Tibial nerve (tissue), 4 donors: ENCODE measurements around the gene PRM3. TPM values are rescaled to one million over a fixed set of nuclear protein-coding genes. Genes with fewer than 3 reads are reported as not detected.

Experiments
- DNase-seq, 2 donors: peaks; one replicate each; pipeline ENCODE4 v3.0.0-alpha.2; 2019; ENCODE audit warnings: low spot score in 2 of 2
- H3K27ac ChIP-seq, 4 donors: fragments of 200-600 bp; sonication (generic) in 3 of 4; one replicate each; pipeline ENCODE4 v1.5.1; 2017 to 2019; ENCODE audit warnings: mild to moderate bottlenecking in 1 of 4
- H3K27me3 ChIP-seq, 2 donors: fragments of 200-600 bp; sonication (generic) in 1 of 2; one replicate each; pipeline versions ENCODE4 v1.5.1 to v1.6.0; 2017 to 2019
- H3K36me3 ChIP-seq, 3 donors: fragments of 200-600 bp; sonication (generic); one replicate each; pipeline ENCODE4 v1.5.1; 2018 to 2019
- H3K4me1 ChIP-seq, 4 donors: fragments of 200-600 bp; sonication (generic) in 3 of 4; one replicate each; pipeline ENCODE4 v1.5.1; 2017 to 2019
- H3K4me3 ChIP-seq, 4 donors: fragments of 200-600 bp; sonication (generic) in 3 of 4; one replicate each; pipeline ENCODE4 v1.5.1; 2017 to 2019; ENCODE audit warnings: mild to moderate bottlenecking in 1 of 4, moderate library complexity in 1 of 4
- H3K9me3 ChIP-seq, 4 donors: fragments of 200-600 bp; sonication (generic) in 3 of 4; one replicate each; pipeline ENCODE4 v1.5.1; 2017 to 2019
- EP300 ChIP-seq, 2 donors: sonication (generic); formaldehyde crosslinking; IDR thresholded peaks; one replicate each; pipeline ENCODE4 v1.6.1; 2017; ENCODE audit warnings: antibody characterized with exemption in 2 of 2, mild to moderate bottlenecking in 1 of 2
- POLR2A ChIP-seq, 2 donors: fragments of 450-650 bp; IDR thresholded peaks; one replicate each; pipeline ENCODE4 v1.6.1; 2017; ENCODE audit warnings: antibody characterized with exemption in 2 of 2, mild to moderate bottlenecking in 2 of 2, moderate library complexity in 2 of 2
- WGBS, 2 donors: methylation state at CpG; one replicate each; pipeline ENCODE4 v1.1.5; 2018; 5-methylcytosine and 5-hydroxymethylcytosine counted together
- total RNA-seq, 4 donors: library from RNA; depleted of rRNA; stranded (reverse); fragments of >200 nt; gene quantifications; one replicate each; pipeline ENCODE4 v1.1.0, GENCODE V29; 2016
- TF ChIP-seq, protein P1 (sequence below), 5 experiments: fragments of 200-600 bp in 3 of 5; fragments of 450-650 bp in 2 of 5; sonication (generic) in 3 of 5; IDR thresholded peaks; one replicate each; pipeline ENCODE4 v1.5.1; 2016 to 2019; ENCODE audit warnings: antibody characterized with exemption in 5 of 5, mild to moderate bottlenecking in 3 of 5, moderate library complexity in 2 of 5

Gene PRM3
- total RNA-seq, 4 donors from 2014 or later, result not detected

DNA sequence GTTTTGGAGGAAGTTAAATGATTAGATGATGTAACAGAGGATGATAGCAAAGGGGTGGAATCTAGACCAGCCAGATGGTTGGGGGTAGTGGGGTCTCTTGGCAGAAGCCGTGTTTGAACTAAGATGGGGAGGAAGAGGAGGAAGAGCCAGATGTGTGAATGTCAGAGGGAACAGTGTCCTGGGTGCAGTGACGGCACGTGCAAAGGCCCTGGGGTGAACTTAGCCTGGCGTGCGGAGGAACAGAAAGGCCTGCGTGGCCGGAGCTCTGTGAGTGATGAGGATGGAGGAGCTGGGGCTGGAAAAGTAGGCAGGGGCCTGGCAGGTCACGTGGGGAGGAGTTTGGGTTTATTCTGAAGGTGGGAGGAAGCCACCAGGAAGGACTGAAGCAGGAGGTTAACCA, 45.4 kb upstream of the PRM3 start:
- TF ChIP-seq, protein P1, sequence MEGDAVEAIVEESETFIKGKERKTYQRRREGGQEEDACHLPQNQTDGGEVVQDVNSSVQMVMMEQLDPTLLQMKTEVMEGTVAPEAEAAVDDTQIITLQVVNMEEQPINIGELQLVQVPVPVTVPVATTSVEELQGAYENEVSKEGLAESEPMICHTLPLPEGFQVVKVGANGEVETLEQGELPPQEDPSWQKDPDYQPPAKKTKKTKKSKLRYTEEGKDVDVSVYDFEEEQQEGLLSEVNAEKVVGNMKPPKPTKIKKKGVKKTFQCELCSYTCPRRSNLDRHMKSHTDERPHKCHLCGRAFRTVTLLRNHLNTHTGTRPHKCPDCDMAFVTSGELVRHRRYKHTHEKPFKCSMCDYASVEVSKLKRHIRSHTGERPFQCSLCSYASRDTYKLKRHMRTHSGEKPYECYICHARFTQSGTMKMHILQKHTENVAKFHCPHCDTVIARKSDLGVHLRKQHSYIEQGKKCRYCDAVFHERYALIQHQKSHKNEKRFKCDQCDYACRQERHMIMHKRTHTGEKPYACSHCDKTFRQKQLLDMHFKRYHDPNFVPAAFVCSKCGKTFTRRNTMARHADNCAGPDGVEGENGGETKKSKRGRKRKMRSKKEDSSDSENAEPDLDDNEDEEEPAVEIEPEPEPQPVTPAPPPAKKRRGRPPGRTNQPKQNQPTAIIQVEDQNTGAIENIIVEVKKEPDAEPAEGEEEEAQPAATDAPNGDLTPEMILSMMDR (IDR thresholded peaks at IDR 0.05), result no peak
- no peak for TF ChIP-seq POLR2A (IDR thresholded peaks at IDR 0.05)
- TF ChIP-seq EP300 (IDR thresholded peaks at IDR 0.05), result no peak
- no peak overlapping the region for H3K4me3 ChIP-seq
- H3K27ac ChIP-seq, result no peak overlapping the region
- no peak for DNase-seq
- WGBS, 2 donors, result 93 to 95% methylated on average over 8 of the region's 8 CpGs
- H3K9me3 ChIP-seq, result no peaks in the 10 kb centered on the region
- no peaks in the 10 kb centered on the region for H3K27me3 ChIP-seq
- peaks cover 0 to 6% (median 0%) of the 10 kb centered on the region in 4 donors for H3K4me1 ChIP-seq
- H3K36me3 ChIP-seq, result no peaks in the 10 kb centered on the region

DNA sequence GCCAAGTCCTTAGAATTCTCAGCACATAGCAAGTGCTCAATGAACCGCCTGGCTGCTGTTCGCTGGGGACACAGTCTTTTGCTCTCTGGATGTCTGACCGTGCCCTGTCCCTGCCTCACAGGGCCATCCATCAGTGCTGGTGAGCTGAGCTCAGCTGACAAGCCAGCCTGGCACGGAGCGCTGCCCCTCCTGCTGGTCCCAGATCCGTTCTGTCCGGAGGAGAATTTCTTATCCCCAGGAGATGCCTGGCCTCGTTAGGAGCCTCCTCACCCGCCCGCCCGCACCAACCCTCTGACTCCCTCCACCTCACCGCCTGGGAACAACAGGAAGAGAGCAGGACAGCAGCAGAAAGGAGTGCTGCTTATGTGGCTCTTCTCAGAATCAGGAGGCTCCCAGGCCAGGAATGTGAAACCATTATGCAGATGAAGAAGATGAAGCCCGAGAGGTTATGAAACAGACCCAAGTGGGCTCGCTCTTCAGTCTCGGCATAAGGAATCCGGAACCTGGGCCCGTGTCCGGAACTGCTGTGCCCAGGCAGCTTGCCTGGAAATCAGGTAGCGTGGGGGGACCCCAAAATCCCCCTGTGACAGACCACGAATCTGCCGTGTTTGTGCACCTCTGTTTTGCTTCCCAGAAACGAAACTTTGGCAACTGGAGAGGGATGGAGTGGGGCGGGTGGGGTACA, 43.0 kb upstream of the PRM3 start:
- Histone ChIP-seq H3K4me3 (no peak overlapping the region), H3K4me1 (peaks cover 0 to 24% (median 11%) of the 10 kb centered on the region in 4 donors), H3K27me3 (no peaks in the 10 kb centered on the region), H3K36me3 (no peaks in the 10 kb centered on the region), H3K27ac (no peak overlapping the region), H3K9me3 (no peaks in the 10 kb centered on the region)
- 64 to 73% methylated on average over 23 of the region's 23 CpGs for WGBS, 2 donors
- no peak for TF ChIP-seq POLR2A (IDR thresholded peaks at IDR 0.05)
- TF ChIP-seq, protein P1 (IDR thresholded peaks at IDR 0.05), result no peak
- TF ChIP-seq EP300 (IDR thresholded peaks at IDR 0.05), result no peak
- no peak for DNase-seq

DNA sequence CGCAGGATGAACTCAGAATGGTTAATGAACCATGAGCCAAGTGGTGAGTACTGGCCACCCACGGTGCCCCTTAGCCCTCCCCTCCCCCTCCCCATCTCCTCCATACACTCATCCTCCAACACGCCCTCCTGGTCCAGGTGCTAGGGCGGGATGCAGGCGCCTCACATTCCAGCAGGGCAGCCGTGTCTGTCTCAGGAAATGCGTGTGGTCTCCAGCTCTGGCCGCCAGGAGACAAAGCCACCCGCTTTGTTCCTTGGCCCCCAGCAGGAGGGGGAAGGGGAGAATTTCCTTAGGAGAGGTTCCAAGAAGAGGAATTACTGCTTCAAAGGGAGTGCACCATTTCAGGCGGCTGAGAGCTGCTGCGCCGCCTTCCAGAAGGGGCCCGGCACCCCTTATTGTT, 42.1 kb upstream of the PRM3 start:
- peaks cover 0 to 24% (median 11%) of the 10 kb centered on the region in 4 donors for H3K4me1 ChIP-seq
- no peaks in the 10 kb centered on the region for H3K27me3 ChIP-seq
- H3K36me3 ChIP-seq, result no peaks in the 10 kb centered on the region
- H3K27ac ChIP-seq, result no peak overlapping the region
- 33 to 36% methylated on average over 12 to 13 of the region's 13 CpGs for WGBS, 2 donors
- H3K9me3 ChIP-seq, result no peaks in the 10 kb centered on the region
- H3K4me3 ChIP-seq, result no peak overlapping the region
- no peak for DNase-seq
- TF ChIP-seq, protein P1 (IDR thresholded peaks at IDR 0.05), result no peak

DNA sequence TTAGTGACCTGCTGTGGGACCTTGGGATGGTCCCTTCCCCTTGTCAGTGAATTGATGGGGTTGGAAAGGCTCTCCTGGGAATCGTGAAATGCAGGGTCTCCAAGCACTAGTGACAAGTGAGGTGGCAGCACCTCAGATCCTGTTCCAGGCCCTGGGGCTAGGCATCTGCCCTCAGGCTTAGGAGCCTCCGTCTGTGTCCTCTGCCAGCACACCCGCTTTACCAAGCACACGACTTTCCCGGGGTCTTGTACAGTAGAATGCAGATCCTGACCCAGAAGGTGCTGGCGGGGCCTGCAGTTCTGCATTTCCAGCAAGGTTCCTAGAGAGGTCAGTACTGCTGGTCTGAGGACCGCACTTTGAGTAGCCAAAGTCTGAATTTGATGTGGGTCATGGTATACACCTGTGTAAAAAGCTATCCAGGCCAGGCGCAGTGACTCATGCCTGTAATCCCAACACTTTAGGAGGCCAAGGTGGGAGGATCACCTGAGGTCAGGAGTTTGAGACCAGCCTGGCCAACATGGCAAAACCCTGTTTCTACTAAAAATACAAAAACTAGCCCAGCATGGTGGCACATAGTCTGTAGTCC, 41.0 kb upstream of the PRM3 start:
- Histone ChIP-seq H3K27ac (no peak overlapping the region), H3K4me3 (no peak overlapping the region), H3K9me3 (no peaks in the 10 kb centered on the region), H3K4me1 (peaks cover 0 to 24% (median 11%) of the 10 kb centered on the region in 4 donors), H3K27me3 (no peaks in the 10 kb centered on the region), H3K36me3 (no peaks in the 10 kb centered on the region)
- WGBS, 2 donors, result 80 to 97% methylated on average over 6 to 8 of the region's 8 CpGs
- no peak for DNase-seq
- TF ChIP-seq, protein P1 (IDR thresholded peaks at IDR 0.05), result no peak
- no peak for TF ChIP-seq POLR2A (IDR thresholded peaks at IDR 0.05)
- TF ChIP-seq EP300 (IDR thresholded peaks at IDR 0.05), result no peak

DNA sequence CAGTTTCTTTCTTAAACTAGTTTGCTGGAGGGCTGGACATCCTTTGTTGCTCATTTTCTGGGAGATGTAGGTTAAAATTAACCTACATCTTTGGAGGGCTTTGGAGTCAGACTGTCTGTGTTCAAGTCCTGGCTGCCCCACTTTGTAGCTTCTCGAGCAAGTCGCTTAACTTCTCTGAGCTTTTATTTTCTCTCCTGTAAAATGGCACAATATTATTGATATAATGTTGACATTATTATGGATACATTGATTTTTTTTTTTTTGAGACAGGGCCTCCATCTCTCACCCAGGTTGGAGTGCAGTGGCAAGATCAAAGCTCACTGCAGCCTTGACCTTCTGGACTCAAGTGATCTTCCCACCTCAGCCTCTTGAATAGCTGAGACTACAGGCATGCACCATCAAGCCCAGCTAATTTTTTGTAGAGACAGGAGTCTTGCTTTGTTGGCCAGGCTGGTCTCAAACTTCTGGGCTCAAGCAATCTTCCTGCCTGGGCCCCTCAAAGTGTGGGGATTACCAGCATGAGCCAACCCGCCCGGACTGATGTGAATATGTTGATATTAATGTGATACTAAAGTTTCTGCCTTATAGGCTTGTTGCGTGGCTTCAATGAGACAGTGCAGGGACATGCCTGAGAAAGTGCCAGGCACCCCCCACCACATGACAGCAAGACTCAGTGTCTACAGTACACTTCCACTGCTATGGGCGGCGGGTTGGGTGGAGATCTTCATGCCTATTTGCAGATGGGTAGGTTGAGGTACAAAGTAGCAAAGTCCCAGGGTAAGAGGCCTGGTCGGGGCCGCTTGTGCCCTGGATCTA, 40.3 kb upstream of the PRM3 start:
- DNase-seq, result no peak
- 91 to 92% methylated on average over 9 of the region's 9 CpGs for WGBS, 2 donors
- H3K36me3 ChIP-seq, result no peaks in the 10 kb centered on the region
- no peak overlapping the region for H3K4me3 ChIP-seq
- no peak for TF ChIP-seq EP300 (IDR thresholded peaks at IDR 0.05)
- TF ChIP-seq, protein P1 (IDR thresholded peaks at IDR 0.05), result no peak
- TF ChIP-seq POLR2A (IDR thresholded peaks at IDR 0.05), result no peak
- no peaks in the 10 kb centered on the region for H3K9me3 ChIP-seq
- H3K4me1 ChIP-seq, result peaks cover 0 to 24% (median 11%) of the 10 kb centered on the region in 4 donors
- peak overlapping the region in 1 of 4 donors; percentile 44 for H3K27ac ChIP-seq
- H3K27me3 ChIP-seq, result no peaks in the 10 kb centered on the region
